OCI-LY7 (cell line): ENCODE results near the gene ARHGAP18.

ENCODE experiments used
- EZH2phosphoT487 ChIP-seq: fragments of 200-600 bp; sonication (generic); IDR thresholded peaks from 2 replicates; pipeline ENCODE4 v1.6.1; 2018; ENCODE audit warnings: low read depth, borderline replicate concordance, mild to moderate bottlenecking, mixed run types, antibody characterized with exemption, low read length, moderate library complexity, mixed read lengths
- TF ChIP-seq, protein P1 (sequence below): fragments of 200-600 bp; sonication (generic); conservative IDR thresholded peaks from 2 replicates; pipeline ENCODE4 v1.5.1; 2014; ENCODE audit warnings: mild to moderate bottlenecking, antibody characterized with exemption, low read length, moderate library complexity, mixed read lengths

- no peak for TF ChIP-seq EZH2phosphoT487
- TF ChIP-seq, protein P1, sequence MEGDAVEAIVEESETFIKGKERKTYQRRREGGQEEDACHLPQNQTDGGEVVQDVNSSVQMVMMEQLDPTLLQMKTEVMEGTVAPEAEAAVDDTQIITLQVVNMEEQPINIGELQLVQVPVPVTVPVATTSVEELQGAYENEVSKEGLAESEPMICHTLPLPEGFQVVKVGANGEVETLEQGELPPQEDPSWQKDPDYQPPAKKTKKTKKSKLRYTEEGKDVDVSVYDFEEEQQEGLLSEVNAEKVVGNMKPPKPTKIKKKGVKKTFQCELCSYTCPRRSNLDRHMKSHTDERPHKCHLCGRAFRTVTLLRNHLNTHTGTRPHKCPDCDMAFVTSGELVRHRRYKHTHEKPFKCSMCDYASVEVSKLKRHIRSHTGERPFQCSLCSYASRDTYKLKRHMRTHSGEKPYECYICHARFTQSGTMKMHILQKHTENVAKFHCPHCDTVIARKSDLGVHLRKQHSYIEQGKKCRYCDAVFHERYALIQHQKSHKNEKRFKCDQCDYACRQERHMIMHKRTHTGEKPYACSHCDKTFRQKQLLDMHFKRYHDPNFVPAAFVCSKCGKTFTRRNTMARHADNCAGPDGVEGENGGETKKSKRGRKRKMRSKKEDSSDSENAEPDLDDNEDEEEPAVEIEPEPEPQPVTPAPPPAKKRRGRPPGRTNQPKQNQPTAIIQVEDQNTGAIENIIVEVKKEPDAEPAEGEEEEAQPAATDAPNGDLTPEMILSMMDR: no peak
Measured at GRCh38 chr6:129643176-129643575, 66.8 kb downstream of the ARHGAP18 start.
